PFSK-1 (cell line): Measurements from ENCODE around the gene SHANK2.

Experiments used
- FOXP2 ChIP-seq: optimal IDR thresholded peaks from 2 replicates; pipeline ENCODE3; 2011; ENCODE audit warnings: borderline replicate concordance, control low read depth, inconsistent platforms; ENCODE audit not compliant: insufficient read depth; ENCODE audit errors: extremely low read length, extremely low read depth
- POLR2AphosphoS5 ChIP-seq: IDR thresholded peaks from 2 replicates; pipeline ENCODE4 v1.6.1; 2012; ENCODE audit warnings: low read depth, mild to moderate bottlenecking, control low read depth, low read length, moderate library complexity
- SIN3A ChIP-seq: IDR thresholded peaks from 2 replicates; pipeline ENCODE4 v1.6.1; 2012; ENCODE audit warnings: mild to moderate bottlenecking, low read length, moderate library complexity, borderline replicate concordance; ENCODE audit not compliant: insufficient read depth
- TAF1 ChIP-seq: IDR thresholded peaks from 2 replicates; pipeline ENCODE4 v1.6.1; 2012; ENCODE audit warnings: low read length, control low read depth, borderline replicate concordance; ENCODE audit not compliant: insufficient read depth
- TF ChIP-seq, protein P1 (sequence below), 2 experiments: IDR thresholded peaks; 2 replicates each; pipeline versions ENCODE4 v1.6.1 to v1.8.0; 2011 to 2012; ENCODE audit warnings: low read depth in 2 of 2, low read length in 2 of 2, control low read depth in 1 of 2, inconsistent platforms in 1 of 2, mild to moderate bottlenecking in 1 of 2, moderate library complexity in 1 of 2; ENCODE audit not compliant: insufficient read depth in 1 of 2

DNA sequence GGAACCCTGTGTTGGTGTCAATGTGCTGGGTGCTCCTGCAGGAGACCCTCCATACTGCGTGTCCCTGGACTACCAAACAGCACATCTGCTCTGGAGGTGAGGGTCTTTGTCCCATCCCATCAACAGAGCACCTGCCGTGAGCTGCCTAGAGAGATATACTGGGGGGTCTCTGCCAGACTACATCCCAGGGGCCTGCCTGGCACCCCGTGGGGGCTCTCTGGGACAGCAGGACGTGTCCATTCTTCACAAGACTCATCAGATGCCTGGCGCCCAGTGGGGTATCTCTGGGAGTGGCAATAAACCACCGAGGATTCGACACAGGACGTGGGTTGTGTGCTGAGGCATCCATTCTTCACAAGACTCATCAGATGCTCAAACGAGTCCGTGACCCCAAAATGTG lies 42.7 kb downstream of the SHANK2 start:
- TF ChIP-seq POLR2AphosphoS5 (no peak), TAF1 (no peak), FOXP2 (no peak), SIN3A (no peak)
- TF ChIP-seq, protein P1, sequence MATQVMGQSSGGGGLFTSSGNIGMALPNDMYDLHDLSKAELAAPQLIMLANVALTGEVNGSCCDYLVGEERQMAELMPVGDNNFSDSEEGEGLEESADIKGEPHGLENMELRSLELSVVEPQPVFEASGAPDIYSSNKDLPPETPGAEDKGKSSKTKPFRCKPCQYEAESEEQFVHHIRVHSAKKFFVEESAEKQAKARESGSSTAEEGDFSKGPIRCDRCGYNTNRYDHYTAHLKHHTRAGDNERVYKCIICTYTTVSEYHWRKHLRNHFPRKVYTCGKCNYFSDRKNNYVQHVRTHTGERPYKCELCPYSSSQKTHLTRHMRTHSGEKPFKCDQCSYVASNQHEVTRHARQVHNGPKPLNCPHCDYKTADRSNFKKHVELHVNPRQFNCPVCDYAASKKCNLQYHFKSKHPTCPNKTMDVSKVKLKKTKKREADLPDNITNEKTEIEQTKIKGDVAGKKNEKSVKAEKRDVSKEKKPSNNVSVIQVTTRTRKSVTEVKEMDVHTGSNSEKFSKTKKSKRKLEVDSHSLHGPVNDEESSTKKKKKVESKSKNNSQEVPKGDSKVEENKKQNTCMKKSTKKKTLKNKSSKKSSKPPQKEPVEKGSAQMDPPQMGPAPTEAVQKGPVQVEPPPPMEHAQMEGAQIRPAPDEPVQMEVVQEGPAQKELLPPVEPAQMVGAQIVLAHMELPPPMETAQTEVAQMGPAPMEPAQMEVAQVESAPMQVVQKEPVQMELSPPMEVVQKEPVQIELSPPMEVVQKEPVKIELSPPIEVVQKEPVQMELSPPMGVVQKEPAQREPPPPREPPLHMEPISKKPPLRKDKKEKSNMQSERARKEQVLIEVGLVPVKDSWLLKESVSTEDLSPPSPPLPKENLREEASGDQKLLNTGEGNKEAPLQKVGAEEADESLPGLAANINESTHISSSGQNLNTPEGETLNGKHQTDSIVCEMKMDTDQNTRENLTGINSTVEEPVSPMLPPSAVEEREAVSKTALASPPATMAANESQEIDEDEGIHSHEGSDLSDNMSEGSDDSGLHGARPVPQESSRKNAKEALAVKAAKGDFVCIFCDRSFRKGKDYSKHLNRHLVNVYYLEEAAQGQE (IDR thresholded peaks at IDR 0.05; ENCODE audit: insufficient read depth in 1 of 2, low read depth in 2 of 2, low read length in 2 of 2), result no peak
